Ascending aorta (tissue), 2 donors: ENCODE results near the gene DNMT3A. TPM values are rescaled to one million over a fixed set of nuclear protein-coding genes. Genes with fewer than 3 reads are reported as not detected.

Experiments used
- DNase-seq, 2 donors: peaks; one replicate each; pipeline ENCODE4 v3.0.0-alpha.2; 2019; ENCODE audit warnings: low spot score in 2 of 2
- H3K27ac ChIP-seq, 2 donors: fragments of 200-600 bp; sonication (generic); one replicate each; pipeline ENCODE4 v1.5.1; 2016 to 2017; ENCODE audit warnings: mild to moderate bottlenecking in 1 of 2
- H3K27me3 ChIP-seq: fragments of 200-600 bp; sonication (generic); one replicate; pipeline ENCODE4 v1.5.1; 2017
- H3K36me3 ChIP-seq, 2 donors: fragments of 200-600 bp; sonication (generic); one replicate each; pipeline ENCODE4 v1.5.1; 2016
- H3K4me1 ChIP-seq, 2 donors: fragments of 200-600 bp; sonication (generic); one replicate each; pipeline ENCODE4 v1.5.1; 2016 to 2017; ENCODE audit warnings: mild to moderate bottlenecking in 1 of 2
- H3K4me3 ChIP-seq, 2 donors: fragments of 200-600 bp; sonication (generic); one replicate each; pipeline ENCODE4 v1.5.1; 2016 to 2017; ENCODE audit warnings: mild to moderate bottlenecking in 1 of 2
- H3K9me3 ChIP-seq, 2 donors: fragments of 200-600 bp; sonication (generic); one replicate each; pipeline ENCODE4 v1.5.1; 2016
- intact Hi-C: fragments of 100-400 bp; cut with DNase I; formaldehyde crosslinking; loops from one replicate; pipeline ENCODE4 v1.15.1; 2023
- total RNA-seq: library from RNA; depleted of rRNA; stranded (reverse); fragments of >200 nt; gene quantifications from one replicate; pipeline ENCODE4 v1.1.0, GENCODE V29; 2016
- TF ChIP-seq, protein P1 (sequence below), 3 experiments: fragments of 200-600 bp in 2 of 3; fragments of 450-650 bp in 1 of 3; sonication (generic) in 2 of 3; IDR thresholded peaks; one replicate each; pipeline ENCODE4 v1.5.1; 2016 to 2019; ENCODE audit warnings: antibody characterized with exemption in 3 of 3, mild to moderate bottlenecking in 1 of 3, moderate library complexity in 1 of 3

DNMT3A gene
- total RNA-seq, 1 donor from 2014 or later, result 33.6 TPM

DNA sequence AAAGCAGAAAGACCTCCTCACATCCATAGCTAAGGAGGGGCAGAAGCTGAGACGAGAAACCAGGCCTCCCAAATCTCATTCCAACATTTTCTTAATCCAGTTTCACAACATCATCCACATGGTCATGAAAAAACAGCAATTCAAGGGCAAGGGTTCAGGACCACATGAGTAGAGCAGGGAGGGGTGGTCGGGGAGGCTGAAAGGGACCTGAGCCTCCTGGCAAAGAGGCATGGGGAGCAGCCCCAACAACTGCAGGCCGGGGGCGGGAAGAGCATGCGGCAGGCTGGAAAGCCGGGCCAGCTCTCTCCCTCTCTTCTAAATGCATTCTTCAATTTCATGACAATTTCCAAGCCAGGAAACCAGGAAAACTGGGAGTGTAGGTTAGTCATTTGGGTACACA, 76.7 kb downstream of the DNMT3A start:
- Histone ChIP-seq H3K27ac (no peak overlapping the region), H3K4me1 (no peaks in the 10 kb centered on the region), H3K9me3 (no peaks in the 10 kb centered on the region), H3K4me3 (no peak overlapping the region), H3K27me3 (no peaks in the 10 kb centered on the region), H3K36me3 (peaks cover 14 to 28% of the 10 kb centered on the region in 2 donors)
- intact Hi-C loops, result no loop called here
- TF ChIP-seq, protein P1, sequence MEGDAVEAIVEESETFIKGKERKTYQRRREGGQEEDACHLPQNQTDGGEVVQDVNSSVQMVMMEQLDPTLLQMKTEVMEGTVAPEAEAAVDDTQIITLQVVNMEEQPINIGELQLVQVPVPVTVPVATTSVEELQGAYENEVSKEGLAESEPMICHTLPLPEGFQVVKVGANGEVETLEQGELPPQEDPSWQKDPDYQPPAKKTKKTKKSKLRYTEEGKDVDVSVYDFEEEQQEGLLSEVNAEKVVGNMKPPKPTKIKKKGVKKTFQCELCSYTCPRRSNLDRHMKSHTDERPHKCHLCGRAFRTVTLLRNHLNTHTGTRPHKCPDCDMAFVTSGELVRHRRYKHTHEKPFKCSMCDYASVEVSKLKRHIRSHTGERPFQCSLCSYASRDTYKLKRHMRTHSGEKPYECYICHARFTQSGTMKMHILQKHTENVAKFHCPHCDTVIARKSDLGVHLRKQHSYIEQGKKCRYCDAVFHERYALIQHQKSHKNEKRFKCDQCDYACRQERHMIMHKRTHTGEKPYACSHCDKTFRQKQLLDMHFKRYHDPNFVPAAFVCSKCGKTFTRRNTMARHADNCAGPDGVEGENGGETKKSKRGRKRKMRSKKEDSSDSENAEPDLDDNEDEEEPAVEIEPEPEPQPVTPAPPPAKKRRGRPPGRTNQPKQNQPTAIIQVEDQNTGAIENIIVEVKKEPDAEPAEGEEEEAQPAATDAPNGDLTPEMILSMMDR (IDR thresholded peaks at IDR 0.05), result no peak
- no peak for DNase-seq

DNA sequence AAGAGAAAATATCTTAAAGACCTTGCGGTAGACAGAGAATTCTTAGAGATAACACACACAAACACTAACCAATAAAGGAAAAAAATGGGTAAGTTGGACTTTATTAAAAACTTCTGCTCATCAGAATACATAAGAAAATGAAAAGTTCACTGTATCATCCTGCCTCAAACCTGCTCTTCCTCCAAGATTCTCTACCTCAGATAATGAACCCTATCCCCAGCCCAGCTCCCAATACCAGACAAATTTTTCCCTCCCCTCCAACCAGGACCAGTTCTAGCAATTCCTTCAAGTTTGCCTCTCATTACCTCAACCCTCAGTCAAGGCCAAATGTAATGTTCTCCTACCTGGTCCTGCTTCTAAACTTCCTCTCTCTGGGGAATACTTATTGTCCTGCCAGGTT, 79.4 kb downstream of the DNMT3A start:
- no peak overlapping the region for H3K27ac ChIP-seq
- no peaks in the 10 kb centered on the region for H3K27me3 ChIP-seq
- no peaks in the 10 kb centered on the region for H3K9me3 ChIP-seq
- H3K4me1 ChIP-seq, result peaks cover 2% of the 10 kb centered on the region in 2 donors
- TF ChIP-seq, protein P1 (IDR thresholded peaks at IDR 0.05), result no peak
- H3K36me3 ChIP-seq, result peaks cover 0 to 13% of the 10 kb centered on the region in 2 donors
- DNase-seq, result no peak
- no peak overlapping the region for H3K4me3 ChIP-seq
- intact Hi-C loops, result no loop called here

DNA sequence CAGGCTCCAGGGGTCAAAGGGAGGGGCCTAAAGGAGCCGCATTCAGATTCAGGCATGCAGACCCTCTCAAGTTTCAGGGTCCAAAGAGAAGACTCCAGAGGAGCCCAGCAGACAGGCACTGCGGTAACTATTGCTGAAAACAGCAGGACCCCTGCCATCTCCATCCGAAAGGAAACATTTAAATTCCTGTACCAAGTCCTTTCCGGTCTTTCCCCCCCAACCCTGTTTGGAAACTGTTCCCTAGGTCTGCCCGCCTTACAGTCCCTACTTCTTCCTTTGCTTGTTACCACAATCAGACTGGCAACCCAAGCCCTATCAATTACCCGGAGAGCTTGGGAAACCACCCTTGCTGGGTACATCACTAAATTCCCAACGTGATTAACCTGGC, 82.0 kb downstream of the DNMT3A start:
- TF ChIP-seq, protein P1 (IDR thresholded peaks at IDR 0.05), result no peak
- intact Hi-C loops, result loop anchor here (5.0 kb wide), 1 partner anchor 83 kb away; the partner anchor contains the start of gene DNMT3A
- H3K36me3 ChIP-seq, result peaks cover 4 to 13% of the 10 kb centered on the region in 2 donors

DNA sequence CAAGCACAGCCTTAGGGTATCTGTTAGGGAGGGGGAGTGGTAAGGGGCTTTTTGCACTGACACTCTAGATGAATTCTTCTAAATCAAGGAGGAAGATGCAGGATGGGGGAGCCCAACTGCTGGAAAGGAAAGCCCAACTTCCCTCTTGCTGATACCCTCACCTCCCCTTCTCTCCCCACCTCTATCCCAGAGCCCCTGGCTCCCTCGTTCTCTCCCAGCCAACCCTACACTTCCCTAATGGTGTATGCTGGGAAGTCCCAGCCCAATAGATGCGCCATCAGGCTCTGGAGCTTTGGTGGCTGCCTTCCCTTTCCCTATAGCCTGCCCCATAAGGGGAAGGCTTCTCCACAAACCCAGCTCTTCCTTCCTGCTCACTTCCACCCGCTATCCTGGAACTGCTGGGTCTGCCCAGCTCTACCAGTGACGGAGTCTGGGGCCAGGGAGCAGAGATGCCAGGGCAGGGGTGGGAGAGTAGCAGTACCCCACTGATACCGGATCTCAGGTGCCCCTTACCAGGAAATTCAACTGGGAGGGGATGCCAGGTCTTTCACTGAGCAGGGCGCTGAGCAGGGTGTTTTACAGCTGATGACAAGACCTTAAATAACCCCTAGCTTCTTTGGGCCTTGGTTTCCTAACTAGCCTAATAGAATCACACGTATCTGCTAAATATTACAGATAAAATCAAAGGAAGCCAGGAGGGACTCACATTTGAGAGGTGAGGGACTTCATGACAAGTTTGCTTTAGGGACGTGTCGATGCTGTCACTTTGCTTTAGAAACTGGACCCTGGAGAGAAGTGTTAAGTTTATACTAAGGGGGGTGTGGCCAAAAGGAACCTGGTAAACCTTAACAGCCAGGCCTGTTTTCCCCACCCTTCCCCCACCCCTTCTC, 82.6 kb downstream of the DNMT3A start:
- TF ChIP-seq, protein P1 (IDR thresholded peaks at IDR 0.05), result no peak
- Histone ChIP-seq H3K36me3 (peaks cover 4 to 13% of the 10 kb centered on the region in 2 donors), H3K4me1 (peaks cover 6 to 9% of the 10 kb centered on the region in 2 donors), H3K4me3 (no peak overlapping the region), H3K27ac (no peak overlapping the region), H3K27me3 (no peaks in the 10 kb centered on the region), H3K9me3 (no peaks in the 10 kb centered on the region)
- intact Hi-C loops, result loop anchor here (5.0 kb wide), 1 partner anchor 83 kb away; the partner anchor contains the start of gene DNMT3A
- no peak for DNase-seq

More for the DNA sequence above, 82.0 kb downstream of the DNMT3A start:
- peaks cover 6 to 9% of the 10 kb centered on the region in 2 donors for H3K4me1 ChIP-seq
- H3K27me3 ChIP-seq, result no peaks in the 10 kb centered on the region
- DNase-seq, result no peak
- H3K27ac ChIP-seq, result no peak overlapping the region
- no peaks in the 10 kb centered on the region for H3K9me3 ChIP-seq
- no peak overlapping the region for H3K4me3 ChIP-seq

DNA sequence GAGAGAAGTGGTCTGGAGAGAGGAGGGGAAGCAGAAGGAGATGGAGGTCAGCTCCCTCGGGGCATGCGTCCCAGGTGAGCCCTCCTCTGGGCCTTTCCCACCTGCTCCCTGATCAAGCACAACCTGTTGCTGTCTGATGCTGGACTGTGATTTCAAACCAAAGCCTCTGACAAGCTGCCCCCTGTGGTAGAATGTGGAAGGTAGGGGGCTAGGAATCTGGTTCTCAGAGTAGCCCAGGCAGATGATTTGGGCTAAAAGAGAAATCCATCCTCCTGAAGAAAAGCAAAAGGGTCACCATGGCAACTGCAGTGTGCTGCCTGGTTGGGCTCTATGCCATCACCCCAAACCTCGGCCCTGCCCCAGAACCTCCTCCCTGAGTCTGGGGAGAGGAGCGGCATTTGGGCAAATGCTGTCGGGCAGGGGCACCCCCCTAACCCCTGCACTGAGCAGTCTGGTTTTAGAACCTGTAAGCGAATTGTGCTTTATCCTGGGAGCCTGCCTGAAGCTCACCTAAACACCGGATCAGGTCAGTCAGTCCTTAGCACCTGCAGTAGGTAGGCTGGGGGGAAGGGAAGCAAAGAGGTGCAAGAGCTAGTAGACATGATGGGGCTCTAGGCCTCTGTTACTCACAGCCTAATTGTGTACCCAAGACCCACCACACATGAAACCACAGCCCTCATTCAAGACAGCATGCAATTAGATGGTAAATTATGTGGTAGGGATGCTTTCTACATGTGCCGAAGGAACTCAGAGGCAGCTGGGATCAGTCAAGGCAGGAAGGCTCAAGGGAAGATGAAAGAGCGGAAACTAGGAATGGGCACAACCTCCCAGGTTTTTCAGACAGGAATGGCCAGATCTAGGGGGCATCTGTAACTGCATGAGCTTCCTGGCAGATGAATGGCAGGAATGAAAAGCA, 83.5 kb downstream of the DNMT3A start:
- Histone ChIP-seq H3K4me1 (peaks cover 6 to 9% of the 10 kb centered on the region in 2 donors), H3K4me3 (no peak overlapping the region), H3K27ac (peak overlapping the region in 1 of 2 donors; percentile 58), H3K9me3 (no peaks in the 10 kb centered on the region), H3K36me3 (peaks cover 4 to 13% of the 10 kb centered on the region in 2 donors), H3K27me3 (no peaks in the 10 kb centered on the region)
- TF ChIP-seq, protein P1 (IDR thresholded peaks at IDR 0.05), result no peak
- no peak for DNase-seq
- intact Hi-C loops, result loop anchor here (5.0 kb wide), 1 partner anchor 84 kb away; the partner anchor contains the start of gene DNMT3A
